Measurements from ENCODE around the gene CEMIP.

CEMIP gene

GRCh38 chr15:80902298-80902801, 123.2 kb downstream of the CEMIP start:
- Histone ChIP-seq H3K4me3 (replicated peaks; ENCODE audit: insufficient read depth, low read length) (no peak overlapping the region), H3K27me3 (ENCODE audit: insufficient read depth, poor library complexity, severe bottlenecking) (no peaks in the 10 kb centered on the region), H3K27ac (replicated peaks) (no peak overlapping the region)
- TF ChIP-seq POLR2AphosphoS5 (IDR thresholded peaks at IDR 0.05; ENCODE audit: low read depth) (no peak), GABPA (IDR thresholded peaks at IDR 0.05; ENCODE audit: low read depth) (no peak), SPI1 (IDR thresholded peaks at IDR 0.05; ENCODE audit: borderline replicate concordance, low read depth) (no peak), REST (IDR thresholded peaks at IDR 0.05; ENCODE audit: insufficient replicate concordance, low read depth) (no peak)
- TF ChIP-seq, protein P1, sequence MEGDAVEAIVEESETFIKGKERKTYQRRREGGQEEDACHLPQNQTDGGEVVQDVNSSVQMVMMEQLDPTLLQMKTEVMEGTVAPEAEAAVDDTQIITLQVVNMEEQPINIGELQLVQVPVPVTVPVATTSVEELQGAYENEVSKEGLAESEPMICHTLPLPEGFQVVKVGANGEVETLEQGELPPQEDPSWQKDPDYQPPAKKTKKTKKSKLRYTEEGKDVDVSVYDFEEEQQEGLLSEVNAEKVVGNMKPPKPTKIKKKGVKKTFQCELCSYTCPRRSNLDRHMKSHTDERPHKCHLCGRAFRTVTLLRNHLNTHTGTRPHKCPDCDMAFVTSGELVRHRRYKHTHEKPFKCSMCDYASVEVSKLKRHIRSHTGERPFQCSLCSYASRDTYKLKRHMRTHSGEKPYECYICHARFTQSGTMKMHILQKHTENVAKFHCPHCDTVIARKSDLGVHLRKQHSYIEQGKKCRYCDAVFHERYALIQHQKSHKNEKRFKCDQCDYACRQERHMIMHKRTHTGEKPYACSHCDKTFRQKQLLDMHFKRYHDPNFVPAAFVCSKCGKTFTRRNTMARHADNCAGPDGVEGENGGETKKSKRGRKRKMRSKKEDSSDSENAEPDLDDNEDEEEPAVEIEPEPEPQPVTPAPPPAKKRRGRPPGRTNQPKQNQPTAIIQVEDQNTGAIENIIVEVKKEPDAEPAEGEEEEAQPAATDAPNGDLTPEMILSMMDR (IDR thresholded peaks at IDR 0.05; ENCODE audit: insufficient read depth, low read length) = no peak
- DNase-seq (ENCODE audit: low read depth in 1 of 2, low spot score in 1 of 2) = no peak

DNA sequence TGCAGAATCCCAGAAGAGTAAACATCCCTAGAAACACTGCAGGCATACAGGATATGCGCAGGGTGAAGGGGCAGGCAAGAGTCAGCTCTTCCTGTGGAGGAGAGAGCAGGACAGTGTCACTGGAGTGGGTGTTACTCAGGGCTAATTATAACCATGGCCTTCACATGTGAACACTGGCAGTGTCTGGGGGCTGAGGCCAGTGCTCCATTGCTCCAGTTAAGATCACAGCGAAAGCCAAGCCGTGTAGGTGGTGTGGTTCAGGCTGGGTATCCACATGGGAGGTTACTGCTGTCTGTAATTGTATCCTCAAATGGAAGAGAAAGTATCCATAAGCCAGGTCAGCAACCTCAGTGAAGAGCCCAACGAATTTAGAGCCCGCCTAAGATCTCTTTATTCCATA, 125.8 kb downstream of the CEMIP start:
- TF ChIP-seq REST (IDR thresholded peaks at IDR 0.05; ENCODE audit: insufficient replicate concordance, low read depth) (no peak), GABPA (IDR thresholded peaks at IDR 0.05; ENCODE audit: low read depth) (no peak), POLR2AphosphoS5 (IDR thresholded peaks at IDR 0.05; ENCODE audit: low read depth) (no peak), SPI1 (IDR thresholded peaks at IDR 0.05; ENCODE audit: borderline replicate concordance, low read depth) (no peak)
- TF ChIP-seq, protein P1 (IDR thresholded peaks at IDR 0.05; ENCODE audit: insufficient read depth, low read length) = no peak

GRCh38 chr15:80906159-80906766, 127.1 kb downstream of the CEMIP start:
- Histone ChIP-seq H3K27ac (replicated peaks) (no peak overlapping the region), H3K4me3 (replicated peaks; ENCODE audit: insufficient read depth, low read length) (no peak overlapping the region), H3K27me3 (ENCODE audit: insufficient read depth, poor library complexity, severe bottlenecking) (no peaks in the 10 kb centered on the region)
- TF ChIP-seq GABPA (IDR thresholded peaks at IDR 0.05; ENCODE audit: low read depth) (no peak), REST (IDR thresholded peaks at IDR 0.05; ENCODE audit: insufficient replicate concordance, low read depth) (no peak), POLR2AphosphoS5 (IDR thresholded peaks at IDR 0.05; ENCODE audit: low read depth) (no peak), SPI1 (IDR thresholded peaks at IDR 0.05; ENCODE audit: borderline replicate concordance, low read depth) (no peak)
- TF ChIP-seq, protein P1 (IDR thresholded peaks at IDR 0.05; ENCODE audit: insufficient read depth, low read length) = no peak
- DNase-seq (ENCODE audit: low read depth in 1 of 2, low spot score in 1 of 2) = no peak

More for the DNA sequence above, 125.8 kb downstream of the CEMIP start:
- Histone ChIP-seq H3K4me3 (replicated peaks; ENCODE audit: insufficient read depth, low read length) (no peak overlapping the region), H3K27ac (replicated peaks) (no peak overlapping the region), H3K27me3 (ENCODE audit: insufficient read depth, poor library complexity, severe bottlenecking) (no peaks in the 10 kb centered on the region)
- DNase-seq (ENCODE audit: low read depth in 1 of 2, low spot score in 1 of 2) = no peak

All from HL-60 (cell line).